ENCODE measurements around the gene C12orf75. TPM values are rescaled to one million over a fixed set of nuclear protein-coding genes. Genes with fewer than 3 reads are reported as not detected.

The C12orf75 gene
- polyA plus RNA-seq, 1 donor from 2014 or later = 38.5 TPM

- Mint-ChIP-seq H3K4me1 (peaks cover 17 to 30% (median 19%) of the 10 kb centered on the region in 3 donors), H3K36me3 (peaks cover 2% of the 10 kb centered on the region), H3K4me3 (peak overlapping the region; percentile 12 to 77 (median 62)), H3K9me3 (no peaks in the 10 kb centered on the region), H3K27ac (peak overlapping the region in 2 of 3 donors; percentile 52 to 81), H3K27me3 (no peaks in the 10 kb centered on the region)
These were observed 26.7 kb downstream of the C12orf75 start for GRCh38 chr12:105357162-105357691.

DNA sequence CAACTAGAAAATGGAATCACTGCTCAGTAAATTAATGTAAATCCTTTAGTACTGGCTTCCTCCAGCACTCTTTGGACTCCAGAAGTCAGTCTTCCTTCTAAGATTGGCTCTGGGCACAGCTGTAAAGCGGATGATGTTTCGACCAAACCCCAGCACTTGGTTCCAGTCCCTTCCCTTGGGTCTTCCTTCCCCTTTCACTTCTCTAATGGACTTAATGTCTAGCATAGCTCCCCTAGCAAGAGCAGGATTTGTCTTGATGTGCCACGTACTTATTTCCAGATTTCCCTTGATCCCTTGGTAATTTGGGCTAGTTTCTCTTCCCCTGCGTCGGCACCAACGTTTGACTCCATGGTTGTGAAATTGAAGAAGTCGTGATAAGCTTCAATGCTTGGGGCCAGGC, 28.3 kb downstream of the C12orf75 start:
- H3K4me3 Mint-ChIP-seq = peak overlapping the region in 3 of 4 donors; percentile 3 to 70 (median 49)
- peaks cover 19 to 34% (median 20%) of the 10 kb centered on the region in 3 donors for H3K4me1 Mint-ChIP-seq
- no peaks in the 10 kb centered on the region for H3K27me3 Mint-ChIP-seq
- H3K36me3 Mint-ChIP-seq = no peaks in the 10 kb centered on the region
- no peak overlapping the region for H3K27ac Mint-ChIP-seq
- H3K9me3 Mint-ChIP-seq = no peaks in the 10 kb centered on the region

DNA sequence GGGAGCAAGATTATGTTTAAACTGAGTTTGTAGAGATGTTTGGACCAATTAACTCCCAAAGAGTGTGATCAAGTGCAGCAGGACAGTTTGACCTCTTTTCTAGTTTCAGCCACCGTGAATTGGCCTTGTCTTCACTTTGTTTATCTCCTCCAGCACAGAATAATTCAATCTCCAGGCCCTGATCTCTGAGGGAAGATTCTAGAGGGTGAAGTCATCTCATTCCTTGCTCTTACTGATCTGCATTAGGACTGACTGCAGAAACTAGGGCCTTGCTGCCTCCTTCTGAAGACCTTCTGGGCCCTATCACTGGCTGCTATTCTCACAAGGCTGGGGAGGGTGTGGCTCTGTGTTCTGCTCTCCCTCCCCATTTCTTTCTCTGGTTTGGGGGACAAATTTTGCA, 29.4 kb downstream of the C12orf75 start:
- Mint-ChIP-seq H3K36me3 (no peaks in the 10 kb centered on the region), H3K27me3 (no peaks in the 10 kb centered on the region), H3K9me3 (no peaks in the 10 kb centered on the region), H3K4me3 (no peak overlapping the region), H3K4me1 (peaks cover 20 to 40% (median 24%) of the 10 kb centered on the region in 3 donors), H3K27ac (no peak overlapping the region)

DNA sequence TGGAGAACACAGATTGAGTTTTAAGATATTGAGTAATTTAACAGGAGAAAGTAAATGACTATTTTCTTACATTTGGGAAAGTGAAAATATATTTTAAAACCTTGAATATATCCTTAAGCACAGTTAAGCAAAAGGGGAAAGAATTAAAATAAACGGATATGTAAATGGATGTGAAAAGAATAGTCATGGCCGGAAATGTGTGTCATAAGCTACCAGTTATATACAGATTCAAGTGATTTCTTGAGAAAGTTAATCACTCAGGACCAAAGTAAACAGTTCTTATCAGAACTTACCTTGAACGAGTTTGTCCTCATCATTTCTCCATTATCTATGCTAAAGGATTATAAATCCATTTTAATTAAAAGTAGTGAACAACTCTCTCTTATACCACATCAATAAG, 33.4 kb downstream of the C12orf75 start:
- H3K4me1 Mint-ChIP-seq = peaks cover 5 to 17% (median 6%) of the 10 kb centered on the region in 3 donors

GRCh38 chr12:105365231-105365630, 34.7 kb downstream of the C12orf75 start:
- Mint-ChIP-seq H3K27ac (no peak overlapping the region), H3K9me3 (no peaks in the 10 kb centered on the region), H3K36me3 (no peaks in the 10 kb centered on the region), H3K4me1 (peaks cover 4 to 14% (median 5%) of the 10 kb centered on the region in 3 donors), H3K4me3 (no peak overlapping the region), H3K27me3 (no peaks in the 10 kb centered on the region)

More for the DNA sequence above, 33.4 kb downstream of the C12orf75 start:
- no peaks in the 10 kb centered on the region for H3K27me3 Mint-ChIP-seq
- no peaks in the 10 kb centered on the region for H3K9me3 Mint-ChIP-seq
- peak overlapping the region in 1 of 4 donors; percentile 47 for H3K4me3 Mint-ChIP-seq
- no peaks in the 10 kb centered on the region for H3K36me3 Mint-ChIP-seq
- H3K27ac Mint-ChIP-seq = peak overlapping the region in 1 of 3 donors; percentile 57

- H3K4me1 Mint-ChIP-seq = peaks cover 4 to 8% (median 5%) of the 10 kb centered on the region in 3 donors
- H3K9me3 Mint-ChIP-seq = no peaks in the 10 kb centered on the region
- H3K27me3 Mint-ChIP-seq = no peaks in the 10 kb centered on the region
- no peaks in the 10 kb centered on the region for H3K36me3 Mint-ChIP-seq
- H3K27ac Mint-ChIP-seq = no peak overlapping the region
- no peak overlapping the region for H3K4me3 Mint-ChIP-seq
These were observed 37.7 kb downstream of the C12orf75 start for GRCh38 chr12:105368047-105368646.

DNA sequence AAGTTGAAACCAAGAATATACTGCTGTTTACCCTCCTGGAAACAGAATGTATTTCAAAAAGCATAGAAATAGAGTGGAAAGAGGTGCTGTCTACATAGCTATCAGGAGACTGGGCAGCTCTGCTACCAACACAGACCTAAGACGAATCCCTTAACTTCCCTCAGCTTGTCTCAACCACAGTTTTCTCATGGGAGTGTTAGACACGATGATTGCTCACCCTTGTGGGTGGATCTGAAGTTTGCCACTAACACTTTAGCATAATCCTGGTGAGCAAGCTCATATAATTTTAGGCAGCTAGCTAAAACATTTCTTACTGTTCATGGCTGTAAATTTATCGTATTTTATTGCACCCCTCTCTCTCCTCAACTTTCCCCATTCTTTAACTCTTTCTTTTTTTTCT, 38.5 kb downstream of the C12orf75 start:
- no peak overlapping the region for H3K4me3 Mint-ChIP-seq
- H3K9me3 Mint-ChIP-seq = no peaks in the 10 kb centered on the region
- no peak overlapping the region for H3K27ac Mint-ChIP-seq
- H3K27me3 Mint-ChIP-seq = no peaks in the 10 kb centered on the region
- H3K4me1 Mint-ChIP-seq = peaks cover 1 to 4% (median 2%) of the 10 kb centered on the region in 3 donors
- no peaks in the 10 kb centered on the region for H3K36me3 Mint-ChIP-seq

- no peaks in the 10 kb centered on the region for H3K9me3 Mint-ChIP-seq
These were observed 43.8 kb downstream of the C12orf75 start for GRCh38 chr12:105374303-105374702.

DNA sequence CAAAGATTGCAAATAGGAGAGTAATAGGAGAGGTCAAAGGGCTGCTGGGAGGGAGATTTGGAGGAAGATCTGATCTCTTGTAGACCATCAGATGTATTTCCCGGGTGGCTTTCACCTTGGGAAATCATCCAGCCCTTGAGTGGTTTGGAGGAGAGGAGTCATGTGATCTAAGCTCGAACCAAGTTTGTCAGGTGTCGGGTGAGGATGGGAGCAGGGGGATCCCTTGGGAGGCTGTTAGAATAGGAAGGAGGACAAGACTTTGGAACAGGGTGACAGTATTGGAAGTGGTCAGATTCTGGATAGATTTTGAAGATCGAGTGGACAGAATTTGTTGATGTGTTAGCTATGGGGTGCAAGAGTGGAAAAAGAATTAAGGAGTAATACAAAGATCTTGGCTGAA, 46.6 kb downstream of the C12orf75 start:
- Mint-ChIP-seq H3K4me3 (no peak overlapping the region), H3K27me3 (no peaks in the 10 kb centered on the region), H3K27ac (no peak overlapping the region), H3K36me3 (no peaks in the 10 kb centered on the region), H3K4me1 (no peaks in the 10 kb centered on the region), H3K9me3 (no peaks in the 10 kb centered on the region)

More at GRCh38 chr12:105374303-105374702, 43.8 kb downstream of the C12orf75 start:
- no peaks in the 10 kb centered on the region for H3K27me3 Mint-ChIP-seq
- H3K4me1 Mint-ChIP-seq = no peaks in the 10 kb centered on the region
- no peak overlapping the region for H3K27ac Mint-ChIP-seq
- no peak overlapping the region for H3K4me3 Mint-ChIP-seq
- H3K36me3 Mint-ChIP-seq = no peaks in the 10 kb centered on the region

DNA sequence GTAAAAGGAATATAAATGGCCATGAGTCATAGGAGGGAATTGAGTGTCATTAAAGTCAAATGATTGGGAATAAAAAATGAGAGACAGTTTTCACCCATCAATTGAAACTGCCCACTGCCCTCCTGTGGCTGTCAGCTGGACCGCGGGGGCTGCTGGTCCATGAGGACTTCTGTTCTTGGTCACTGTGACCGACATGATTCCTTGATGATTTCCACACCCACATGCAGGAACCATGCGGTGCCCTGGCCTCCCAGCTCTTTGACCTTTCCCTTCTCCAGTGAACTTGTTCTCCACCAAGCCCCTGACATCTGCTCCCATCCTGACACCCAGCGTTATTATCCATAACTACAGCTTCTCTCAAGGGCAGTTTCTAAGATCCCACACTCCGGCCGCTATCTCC, 48.4 kb downstream of the C12orf75 start:
- H3K4me3 Mint-ChIP-seq = no peak overlapping the region
- H3K27ac Mint-ChIP-seq = no peak overlapping the region
- no peaks in the 10 kb centered on the region for H3K9me3 Mint-ChIP-seq
- H3K36me3 Mint-ChIP-seq = no peaks in the 10 kb centered on the region
- no peaks in the 10 kb centered on the region for H3K4me1 Mint-ChIP-seq
- no peaks in the 10 kb centered on the region for H3K27me3 Mint-ChIP-seq

DNA sequence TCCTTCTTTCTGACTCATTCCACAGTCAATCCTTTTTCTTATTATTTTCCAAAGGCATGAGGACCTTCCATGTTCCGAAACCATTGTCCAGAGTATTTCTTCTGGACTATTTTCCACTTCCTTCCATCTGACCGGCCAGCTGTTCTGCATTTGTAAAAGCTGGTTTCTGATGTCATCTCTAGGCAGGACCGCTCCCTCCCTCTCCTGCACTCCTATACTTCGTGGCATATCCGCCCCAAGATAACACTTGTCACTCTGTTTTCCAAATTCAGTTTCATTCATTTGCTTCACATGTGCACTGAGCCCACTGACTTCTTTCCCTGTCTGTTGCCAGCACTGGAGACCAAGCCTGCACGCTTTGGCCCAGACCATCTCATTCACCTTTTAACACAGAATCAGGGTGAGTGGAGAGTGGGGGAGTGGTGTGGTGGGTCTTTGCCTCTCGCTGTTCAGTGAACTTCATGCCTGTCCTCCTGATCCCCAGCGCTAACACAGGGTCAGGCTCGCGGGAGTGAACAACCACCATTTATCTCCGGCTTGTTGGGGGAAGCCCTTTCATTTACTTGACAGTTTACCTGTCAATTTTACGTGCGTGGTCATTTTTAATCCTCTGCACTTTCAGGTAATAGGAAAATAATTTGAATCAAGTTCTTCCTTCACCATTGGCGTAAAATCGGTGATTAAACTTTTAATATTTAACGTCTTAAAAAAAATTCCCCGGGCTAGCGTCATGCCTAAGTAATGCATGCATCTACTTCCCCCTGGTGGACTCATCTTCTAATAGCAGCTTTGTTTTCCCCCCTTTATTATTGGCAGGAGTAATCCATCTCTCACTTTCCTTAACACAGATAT, 52.5 kb downstream of the C12orf75 start:
- Mint-ChIP-seq H3K4me3 (peak overlapping the region in 1 of 4 donors; percentile 20), H3K36me3 (no peaks in the 10 kb centered on the region), H3K9me3 (no peaks in the 10 kb centered on the region), H3K4me1 (no peaks in the 10 kb centered on the region), H3K27ac (no peak overlapping the region), H3K27me3 (no peaks in the 10 kb centered on the region)

DNA sequence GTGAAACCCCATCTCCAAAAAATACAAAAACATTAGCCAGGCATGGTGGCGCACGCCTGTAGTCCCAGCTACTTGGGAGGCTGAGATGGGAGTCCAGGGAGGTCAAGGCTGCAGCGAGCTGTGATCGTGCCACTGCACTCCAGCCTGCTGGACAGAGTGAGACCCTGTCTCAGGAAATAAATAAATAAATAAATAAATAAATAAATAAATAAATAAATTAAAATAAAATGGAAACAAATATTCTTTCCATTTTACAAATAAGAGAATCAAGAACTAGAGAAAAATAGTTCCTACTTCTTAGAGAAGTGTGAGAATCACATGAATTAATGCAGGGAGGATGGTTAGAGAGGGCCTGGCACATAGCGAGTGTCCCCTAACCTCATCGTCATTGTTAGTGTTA, 53.7 kb downstream of the C12orf75 start:
- Mint-ChIP-seq H3K4me3 (no peak overlapping the region), H3K36me3 (no peaks in the 10 kb centered on the region), H3K27me3 (no peaks in the 10 kb centered on the region), H3K9me3 (no peaks in the 10 kb centered on the region), H3K4me1 (no peaks in the 10 kb centered on the region), H3K27ac (no peak overlapping the region)

DNA sequence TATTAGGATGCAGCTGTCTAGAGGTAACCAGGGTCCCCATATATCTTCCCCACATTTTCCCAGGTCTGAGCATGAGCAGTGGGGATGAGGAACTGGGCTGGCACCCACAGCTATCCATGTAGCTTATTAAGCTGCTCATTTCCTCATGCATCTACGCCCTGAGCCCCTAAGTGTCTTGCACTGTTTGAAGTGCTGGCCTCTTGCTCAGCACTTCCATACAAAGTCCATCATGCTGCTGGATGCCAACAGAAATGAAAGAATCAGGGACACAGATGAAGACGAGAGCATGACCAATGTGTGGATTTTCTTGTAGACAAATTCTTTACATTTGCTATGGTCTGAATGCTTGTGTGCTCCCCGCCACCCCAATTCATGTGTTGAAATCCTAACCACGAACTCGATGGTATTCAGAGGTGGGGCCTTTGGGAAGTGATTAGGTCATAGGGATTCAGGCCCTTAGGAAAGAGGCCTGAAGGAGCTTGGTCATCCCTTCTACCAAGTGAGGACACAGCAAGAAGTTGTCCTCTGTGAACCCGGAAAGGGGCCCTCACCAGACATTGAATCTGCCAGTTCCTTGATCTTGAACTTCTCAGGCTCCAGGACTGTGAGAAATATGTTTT, 54.5 kb downstream of the C12orf75 start:
- Mint-ChIP-seq H3K9me3 (no peaks in the 10 kb centered on the region), H3K4me1 (no peaks in the 10 kb centered on the region), H3K27me3 (no peaks in the 10 kb centered on the region), H3K4me3 (no peak overlapping the region), H3K36me3 (no peaks in the 10 kb centered on the region), H3K27ac (no peak overlapping the region)

- no peak overlapping the region for H3K27ac Mint-ChIP-seq
These were observed 55.9 kb downstream of the C12orf75 start for GRCh38 chr12:105386431-105386830.

DNA sequence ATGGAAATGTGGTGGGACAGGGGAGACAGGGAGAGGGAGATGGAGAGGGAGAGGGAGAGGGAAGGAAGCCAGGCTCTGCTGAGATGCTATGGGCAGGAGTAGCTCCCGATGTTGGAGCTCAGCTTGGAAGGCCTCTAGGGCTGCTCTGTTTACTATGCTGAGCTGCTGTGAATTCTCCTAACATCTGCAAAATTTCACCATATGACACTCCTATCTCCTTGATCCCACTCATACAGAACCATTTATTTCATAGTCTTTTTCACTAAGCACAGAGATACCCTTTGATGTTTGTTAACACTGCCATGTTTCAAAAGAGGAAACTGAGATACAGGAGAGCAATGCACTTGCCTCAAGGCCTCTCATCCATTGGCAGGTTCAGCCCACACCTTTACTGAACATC, 60.7 kb downstream of the C12orf75 start:
- Mint-ChIP-seq H3K9me3 (no peaks in the 10 kb centered on the region), H3K36me3 (no peaks in the 10 kb centered on the region), H3K4me3 (no peak overlapping the region), H3K4me1 (no peaks in the 10 kb centered on the region), H3K27me3 (peaks cover 3% of the 10 kb centered on the region), H3K27ac (no peak overlapping the region)

More at GRCh38 chr12:105386431-105386830, 55.9 kb downstream of the C12orf75 start:
- Mint-ChIP-seq H3K9me3 (no peaks in the 10 kb centered on the region), H3K4me1 (no peaks in the 10 kb centered on the region), H3K27me3 (no peaks in the 10 kb centered on the region), H3K36me3 (no peaks in the 10 kb centered on the region), H3K4me3 (no peak overlapping the region)

All from IgD-negative memory B cell (primary cell).